ENCODE results near the gene ARAP3.

Gene ARAP3

GRCh38 chr5:141677415-141677814 is 4.6 kb downstream of the ARAP3 start:
- Histone ChIP-seq H3K36me3 (ENCODE audit: control insufficient read depth, insufficient read depth, low read length) (peaks cover 16% of the 10 kb centered on the region), H3K27me3 (ENCODE audit: control insufficient read depth, insufficient read depth, low read length) (no peaks in the 10 kb centered on the region), H3K9ac (ENCODE audit: low read depth, low read length) (no peak overlapping the region), H3K4me3 (ENCODE audit: low read depth, low read length) (no peak overlapping the region), H3K4me1 (ENCODE audit: control insufficient read depth, insufficient read depth, low read length) (peaks cover 30% of the 10 kb centered on the region), H3K9me3 (ENCODE audit: control insufficient read depth, insufficient read depth, low read length) (no peaks in the 10 kb centered on the region)

DNA sequence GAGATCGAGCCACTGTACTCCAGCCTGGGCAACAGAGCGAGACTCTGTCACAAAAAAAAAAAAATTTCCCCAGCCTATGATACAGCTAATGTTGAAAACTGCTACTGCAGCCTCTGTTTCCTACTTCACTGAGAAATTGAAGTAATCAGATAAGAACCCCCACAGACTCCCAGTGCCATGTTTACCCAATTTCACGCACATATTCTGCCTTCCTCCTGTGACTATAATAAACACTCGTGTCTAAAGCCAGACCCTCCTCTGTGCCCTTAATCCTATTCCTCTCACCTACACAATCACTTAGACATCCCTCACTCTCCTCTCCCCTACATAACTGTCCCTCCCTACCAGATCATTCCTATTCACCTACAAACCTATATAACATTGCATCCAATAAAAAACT is 6.4 kb downstream of the ARAP3 start:
- Histone ChIP-seq H3K4me3 (ENCODE audit: low read depth, low read length) (no peak overlapping the region), H3K36me3 (ENCODE audit: control insufficient read depth, insufficient read depth, low read length) (peaks cover 24% of the 10 kb centered on the region), H3K27me3 (ENCODE audit: control insufficient read depth, insufficient read depth, low read length) (no peaks in the 10 kb centered on the region), H3K4me1 (ENCODE audit: control insufficient read depth, insufficient read depth, low read length) (peaks cover 24% of the 10 kb centered on the region), H3K9ac (ENCODE audit: low read depth, low read length) (no peak overlapping the region), H3K9me3 (ENCODE audit: control insufficient read depth, insufficient read depth, low read length) (no peaks in the 10 kb centered on the region)

GRCh38 chr5:141674747-141675146 is 7.3 kb downstream of the ARAP3 start:
- H3K4me3 ChIP-seq (ENCODE audit: low read depth, low read length) = no peak overlapping the region
- H3K9me3 ChIP-seq (ENCODE audit: control insufficient read depth, insufficient read depth, low read length) = no peaks in the 10 kb centered on the region
- H3K27me3 ChIP-seq (ENCODE audit: control insufficient read depth, insufficient read depth, low read length) = no peaks in the 10 kb centered on the region
- peaks cover 18% of the 10 kb centered on the region for H3K36me3 ChIP-seq (ENCODE audit: control insufficient read depth, insufficient read depth, low read length)
- H3K9ac ChIP-seq (ENCODE audit: low read depth, low read length) = no peak overlapping the region
- peaks cover 20% of the 10 kb centered on the region for H3K4me1 ChIP-seq (ENCODE audit: control insufficient read depth, insufficient read depth, low read length)

DNA sequence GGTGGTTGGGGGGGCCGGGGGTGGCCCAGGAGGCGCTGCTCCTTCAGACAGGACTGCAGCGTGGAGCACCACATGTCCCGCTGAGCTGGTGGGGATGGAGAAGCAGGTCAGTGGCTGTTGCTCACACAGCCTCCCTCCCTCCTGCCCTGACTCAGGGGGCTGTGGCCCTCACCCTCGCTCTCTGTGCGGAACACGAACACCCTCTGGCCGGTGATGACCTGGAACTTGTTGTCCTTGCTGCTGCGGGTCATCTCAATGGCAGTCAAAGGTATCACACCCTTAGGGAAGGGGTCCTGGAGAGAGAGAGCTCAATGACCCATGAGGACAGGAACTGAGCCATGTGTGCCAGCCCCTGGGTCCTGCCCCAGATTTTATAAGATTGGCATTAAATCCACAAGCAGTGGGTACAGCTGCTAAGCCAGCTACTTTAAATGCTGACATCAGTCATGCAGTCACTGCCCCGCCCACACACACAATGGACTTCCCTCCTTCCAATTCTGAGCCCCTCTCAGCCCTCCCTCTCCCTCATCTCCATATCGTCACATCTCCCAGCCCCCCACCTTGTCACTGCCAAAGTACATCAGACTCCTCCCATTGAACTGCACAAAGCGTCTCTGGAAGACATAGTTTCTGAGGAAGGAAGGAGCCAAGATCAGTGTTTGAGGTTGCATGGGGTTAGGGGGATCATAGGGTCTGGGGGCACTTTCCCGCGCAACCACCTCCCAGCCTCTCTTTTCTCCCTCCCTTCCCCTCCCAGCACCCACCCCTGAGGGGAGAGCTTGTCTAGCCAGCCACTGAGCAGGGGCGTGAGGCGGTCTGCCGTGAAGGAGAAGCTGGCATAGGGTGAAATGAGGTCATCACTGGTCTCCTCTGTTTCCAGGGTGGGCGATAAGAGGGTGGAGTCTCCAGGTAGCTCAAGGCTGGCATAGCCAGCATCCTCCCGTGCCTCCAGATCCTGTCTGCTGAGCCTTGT is 8.9 kb downstream of the ARAP3 start:
- no peaks in the 10 kb centered on the region for H3K9me3 ChIP-seq (ENCODE audit: control insufficient read depth, insufficient read depth, low read length)
- H3K27me3 ChIP-seq (ENCODE audit: control insufficient read depth, insufficient read depth, low read length) = no peaks in the 10 kb centered on the region
- peaks cover 20% of the 10 kb centered on the region for H3K4me1 ChIP-seq (ENCODE audit: control insufficient read depth, insufficient read depth, low read length)
- H3K4me3 ChIP-seq (ENCODE audit: low read depth, low read length) = no peak overlapping the region
- no peak overlapping the region for H3K9ac ChIP-seq (ENCODE audit: low read depth, low read length)
- H3K36me3 ChIP-seq (ENCODE audit: control insufficient read depth, insufficient read depth, low read length) = peaks cover 14% of the 10 kb centered on the region

DNA sequence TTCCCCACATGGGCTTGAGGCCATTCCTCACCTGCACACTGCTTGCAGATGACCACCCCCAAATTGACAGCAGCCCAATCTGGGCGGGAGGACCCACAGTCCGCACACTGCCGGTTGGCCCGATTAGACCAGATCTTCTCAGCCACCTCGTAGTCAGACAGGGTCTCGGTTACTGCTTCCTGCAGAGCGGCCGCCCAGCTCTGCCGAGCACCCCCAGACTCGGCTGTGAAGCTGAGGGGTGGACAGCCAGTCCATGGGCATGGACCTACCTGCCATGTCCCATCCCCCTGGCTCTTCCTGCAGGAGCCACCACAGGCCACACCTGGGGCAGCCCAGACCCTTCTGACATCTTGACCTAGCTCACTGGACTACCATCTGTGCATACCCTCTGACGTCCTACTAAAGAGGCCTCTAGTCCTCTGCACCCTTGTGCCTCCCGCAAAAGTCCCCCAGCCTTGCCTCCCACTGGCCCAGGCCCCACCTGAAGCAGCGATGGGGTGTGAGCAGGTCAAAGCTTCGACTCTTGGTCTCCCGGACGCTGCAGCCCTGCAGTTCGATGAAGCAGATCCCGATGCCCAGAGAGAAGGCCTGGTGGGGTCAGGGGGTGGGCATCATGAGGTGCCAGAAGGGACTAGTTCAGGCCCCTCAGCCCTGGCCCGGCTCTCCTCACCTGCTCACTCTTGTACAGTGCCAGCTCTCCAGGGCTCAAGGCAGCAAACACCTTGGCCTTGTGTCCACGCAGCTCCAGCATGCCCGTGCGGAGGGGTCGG is 9.8 kb downstream of the ARAP3 start:
- no peak overlapping the region for H3K4me3 ChIP-seq (ENCODE audit: low read depth, low read length)
- no peaks in the 10 kb centered on the region for H3K9me3 ChIP-seq (ENCODE audit: control insufficient read depth, insufficient read depth, low read length)
- H3K27me3 ChIP-seq (ENCODE audit: control insufficient read depth, insufficient read depth, low read length) = no peaks in the 10 kb centered on the region
- H3K36me3 ChIP-seq (ENCODE audit: control insufficient read depth, insufficient read depth, low read length) = peaks cover 11% of the 10 kb centered on the region
- no peak overlapping the region for H3K9ac ChIP-seq (ENCODE audit: low read depth, low read length)
- peaks cover 20% of the 10 kb centered on the region for H3K4me1 ChIP-seq (ENCODE audit: control insufficient read depth, insufficient read depth, low read length)

- Histone ChIP-seq H3K27me3 (ENCODE audit: control insufficient read depth, insufficient read depth, low read length) (no peaks in the 10 kb centered on the region), H3K9me3 (ENCODE audit: control insufficient read depth, insufficient read depth, low read length) (no peaks in the 10 kb centered on the region), H3K36me3 (ENCODE audit: control insufficient read depth, insufficient read depth, low read length) (peaks cover 11% of the 10 kb centered on the region), H3K9ac (ENCODE audit: low read depth, low read length) (no peak overlapping the region), H3K4me3 (ENCODE audit: low read depth, low read length) (no peak overlapping the region), H3K4me1 (ENCODE audit: control insufficient read depth, insufficient read depth, low read length) (peaks cover 12% of the 10 kb centered on the region)
Measured at GRCh38 chr5:141669520-141669919, 12.5 kb downstream of the ARAP3 start.

DNA sequence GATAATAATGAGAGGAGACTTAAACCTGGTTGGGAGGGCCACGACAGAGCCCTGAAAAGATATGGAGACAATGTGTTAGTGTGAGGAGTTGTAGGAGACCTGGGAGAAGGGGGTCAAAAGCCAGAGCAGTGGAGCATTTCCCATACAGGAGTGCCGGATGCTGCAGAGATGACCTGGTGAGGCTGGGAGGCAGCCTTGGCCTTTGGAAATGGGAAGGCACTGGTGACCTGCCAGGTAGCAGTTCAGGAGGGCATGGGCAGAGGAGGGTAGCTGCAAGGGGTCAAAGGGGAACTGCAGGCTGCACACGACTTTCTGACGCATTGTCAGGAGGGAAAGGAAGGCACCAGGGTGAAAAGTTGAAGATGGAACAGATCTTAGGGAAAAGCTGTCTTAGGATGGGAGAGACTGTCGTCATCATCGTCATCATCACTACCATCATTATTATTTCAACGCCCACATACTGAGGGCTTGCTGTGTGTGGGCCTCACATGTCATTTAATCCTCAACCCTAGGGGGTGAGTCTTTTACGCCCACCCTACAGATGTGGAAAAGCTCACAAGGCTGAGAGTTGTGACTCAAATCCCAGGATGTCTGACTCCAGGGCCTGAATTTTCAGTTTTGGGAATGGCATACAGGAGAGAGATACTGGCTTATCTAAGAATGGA is 13.3 kb downstream of the ARAP3 start:
- Histone ChIP-seq H3K9me3 (ENCODE audit: control insufficient read depth, insufficient read depth, low read length) (no peaks in the 10 kb centered on the region), H3K4me3 (ENCODE audit: low read depth, low read length) (no peak overlapping the region), H3K4me1 (ENCODE audit: control insufficient read depth, insufficient read depth, low read length) (peaks cover 9% of the 10 kb centered on the region), H3K9ac (ENCODE audit: low read depth, low read length) (no peak overlapping the region), H3K27me3 (ENCODE audit: control insufficient read depth, insufficient read depth, low read length) (no peaks in the 10 kb centered on the region), H3K36me3 (ENCODE audit: control insufficient read depth, insufficient read depth, low read length) (peaks cover 11% of the 10 kb centered on the region)

DNA sequence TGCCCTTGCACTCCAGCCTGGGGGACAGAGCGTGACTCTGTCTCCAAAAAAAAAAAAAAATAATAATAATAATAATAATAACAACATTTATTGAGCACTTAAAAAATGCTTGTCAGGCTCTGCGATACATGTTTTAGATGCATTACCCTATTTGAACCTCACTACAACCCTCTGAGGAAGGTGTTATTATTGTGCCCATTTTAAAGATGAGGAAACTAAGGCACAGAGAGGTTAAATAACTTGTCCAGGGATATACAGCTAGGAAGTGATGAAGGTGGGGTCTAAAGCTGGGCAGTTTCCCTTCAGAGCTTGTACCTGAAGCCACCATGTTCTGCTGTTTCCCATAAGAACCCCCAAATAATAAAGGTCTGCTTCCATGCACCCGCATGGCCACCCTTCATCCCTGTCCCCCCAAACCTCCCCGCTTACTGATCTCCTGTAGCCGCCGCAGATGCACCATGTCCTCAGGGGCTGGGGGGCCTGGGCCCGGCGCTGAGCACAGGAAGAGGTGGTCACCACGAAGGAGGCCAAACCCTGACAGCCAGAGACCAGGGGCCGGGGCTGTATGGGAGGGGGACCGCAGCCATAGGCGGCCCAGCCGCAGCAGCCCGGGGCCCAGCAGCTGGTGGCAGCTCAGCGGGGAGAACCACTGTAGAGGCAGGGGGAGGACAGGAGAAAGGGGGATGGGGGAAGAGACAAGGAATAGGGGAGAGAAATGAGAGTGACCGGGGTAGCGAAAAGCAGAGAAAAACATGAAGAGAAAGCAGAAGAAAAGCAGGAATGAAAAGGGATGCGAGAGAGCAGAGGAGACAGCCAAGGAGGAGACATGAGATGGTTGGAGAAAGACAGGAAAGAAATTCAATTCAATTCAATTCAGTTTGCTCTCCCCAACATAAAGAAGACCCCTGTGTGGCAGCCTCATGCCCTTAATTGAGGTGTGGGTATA is 15.8 kb downstream of the ARAP3 start:
- no peaks in the 10 kb centered on the region for H3K4me1 ChIP-seq (ENCODE audit: control insufficient read depth, insufficient read depth, low read length)
- no peaks in the 10 kb centered on the region for H3K9me3 ChIP-seq (ENCODE audit: control insufficient read depth, insufficient read depth, low read length)
- peaks cover 3% of the 10 kb centered on the region for H3K36me3 ChIP-seq (ENCODE audit: control insufficient read depth, insufficient read depth, low read length)
- H3K27me3 ChIP-seq (ENCODE audit: control insufficient read depth, insufficient read depth, low read length) = no peaks in the 10 kb centered on the region
- H3K4me3 ChIP-seq (ENCODE audit: low read depth, low read length) = no peak overlapping the region
- H3K9ac ChIP-seq (ENCODE audit: low read depth, low read length) = no peak overlapping the region

- Histone ChIP-seq H3K27me3 (ENCODE audit: control insufficient read depth, insufficient read depth, low read length) (no peaks in the 10 kb centered on the region), H3K36me3 (ENCODE audit: control insufficient read depth, insufficient read depth, low read length) (peaks cover 3% of the 10 kb centered on the region), H3K4me3 (ENCODE audit: low read depth, low read length) (no peak overlapping the region), H3K4me1 (ENCODE audit: control insufficient read depth, insufficient read depth, low read length) (no peaks in the 10 kb centered on the region), H3K9me3 (ENCODE audit: control insufficient read depth, insufficient read depth, low read length) (no peaks in the 10 kb centered on the region), H3K9ac (ENCODE audit: low read depth, low read length) (no peak overlapping the region)
Measured at GRCh38 chr5:141664733-141665461, 17.1 kb downstream of the ARAP3 start.

DNA sequence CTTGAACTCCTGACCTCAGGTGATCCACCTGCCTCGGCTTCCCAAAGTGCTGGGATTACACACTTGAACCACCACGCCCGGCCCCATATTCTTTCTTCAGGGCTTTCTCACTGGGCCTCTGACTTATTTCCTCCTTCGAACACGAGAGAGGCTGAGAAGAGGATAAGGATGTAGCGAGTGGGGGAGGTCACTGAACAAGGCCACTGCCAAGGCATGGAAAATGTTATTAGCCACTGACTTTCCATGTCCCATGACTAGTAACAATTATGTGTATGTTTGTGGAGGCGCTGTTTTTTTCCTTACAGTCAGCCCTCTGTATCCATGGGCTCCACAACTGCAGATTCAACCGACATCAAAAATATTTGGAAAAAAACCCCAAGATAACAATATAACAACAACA is 18.5 kb downstream of the ARAP3 start:
- peaks cover 3% of the 10 kb centered on the region for H3K36me3 ChIP-seq (ENCODE audit: control insufficient read depth, insufficient read depth, low read length)
- no peaks in the 10 kb centered on the region for H3K27me3 ChIP-seq (ENCODE audit: control insufficient read depth, insufficient read depth, low read length)
- no peaks in the 10 kb centered on the region for H3K4me1 ChIP-seq (ENCODE audit: control insufficient read depth, insufficient read depth, low read length)
- H3K4me3 ChIP-seq (ENCODE audit: low read depth, low read length) = no peak overlapping the region
- no peak overlapping the region for H3K9ac ChIP-seq (ENCODE audit: low read depth, low read length)
- H3K9me3 ChIP-seq (ENCODE audit: control insufficient read depth, insufficient read depth, low read length) = no peaks in the 10 kb centered on the region
